Trophoblast cell (in vitro differentiated cells and primary cell): ENCODE results near the gene OR10K2. TPM values are rescaled to one million over a fixed set of nuclear protein-coding genes. Genes with fewer than 3 reads are reported as not detected.

Experiments
- DNase-seq, 2 donors: peaks; one replicate each; pipeline ENCODE4 v3.0.0-alpha.2; 2016
- H2AFZ ChIP-seq: 2 replicates; pipeline ENCODE4 v1.6.1; 2013; ENCODE audit warnings: low read length, moderate library complexity, mild to moderate bottlenecking; ENCODE audit not compliant: insufficient read depth, poor library complexity
- H2AK5ac ChIP-seq: 2 replicates; pipeline ENCODE4 v1.6.1; 2013; ENCODE audit warnings: mild to moderate bottlenecking, low read length
- H2BK120ac ChIP-seq: 2 replicates; pipeline ENCODE4 v1.6.1; 2013; ENCODE audit warnings: low read length, mild to moderate bottlenecking, moderate library complexity; ENCODE audit not compliant: insufficient read depth, poor library complexity
- H2BK12ac ChIP-seq: 2 replicates; pipeline ENCODE4 v1.6.1; 2013; ENCODE audit warnings: mild to moderate bottlenecking, low read length, moderate library complexity
- H2BK5ac ChIP-seq: 2 replicates; pipeline ENCODE4 v1.6.1; 2013; ENCODE audit warnings: low read length, low read depth, moderate library complexity, mild to moderate bottlenecking; ENCODE audit not compliant: poor library complexity
- H3K14ac ChIP-seq: 2 replicates; pipeline ENCODE4 v1.6.1; 2013; ENCODE audit warnings: mild to moderate bottlenecking, low read length
- H3K18ac ChIP-seq: 2 replicates; pipeline ENCODE4 v1.6.1; 2013; ENCODE audit warnings: mild to moderate bottlenecking, low read length
- H3K23ac ChIP-seq: 2 replicates; pipeline ENCODE4 v1.6.1; 2013; ENCODE audit warnings: low read length
- H3K27ac ChIP-seq: 2 replicates; pipeline ENCODE4 v1.5.1; 2013; ENCODE audit warnings: low read depth, mild to moderate bottlenecking, inconsistent platforms, low read length, moderate library complexity
- H3K27me3 ChIP-seq: 2 replicates; pipeline ENCODE4 v1.6.1; 2013; ENCODE audit warnings: inconsistent platforms, mild to moderate bottlenecking, low read length, moderate library complexity; ENCODE audit not compliant: insufficient read depth
- H3K36me3 ChIP-seq, 2 experiments: 1 replicate in 1 of 2; 2 replicates in 1 of 2; pipeline ENCODE4 v1.6.1; 2013; ENCODE audit warnings: low read length in 2 of 2, mild to moderate bottlenecking in 2 of 2, moderate library complexity in 1 of 2; ENCODE audit not compliant: insufficient read depth in 2 of 2, control insufficient read depth in 1 of 2
- H3K4ac ChIP-seq: 2 replicates; pipeline ENCODE4 v1.6.1; 2013; ENCODE audit warnings: low read depth, mild to moderate bottlenecking, low read length, moderate library complexity
- H3K4me1 ChIP-seq, 2 experiments: 1 replicate in 1 of 2; 2 replicates in 1 of 2; pipeline ENCODE4 v1.6.1; 2013; ENCODE audit warnings: low read length in 2 of 2, mild to moderate bottlenecking in 2 of 2, moderate library complexity in 1 of 2; ENCODE audit not compliant: insufficient read depth in 2 of 2, control insufficient read depth in 1 of 2
- H3K4me2 ChIP-seq: 2 replicates; pipeline ENCODE4 v1.6.1; 2013; ENCODE audit warnings: inconsistent platforms, mild to moderate bottlenecking, low read length, moderate library complexity
- H3K4me3 ChIP-seq: 2 replicates; pipeline ENCODE4 v1.5.1; 2013; ENCODE audit warnings: mild to moderate bottlenecking, low read depth, low read length, inconsistent platforms
- H3K79me1 ChIP-seq: one replicate; pipeline ENCODE4 v1.6.1; 2013; ENCODE audit warnings: low read length
- H3K79me2 ChIP-seq: 2 replicates; pipeline ENCODE4 v1.6.1; 2013; ENCODE audit warnings: low read length, mild to moderate bottlenecking; ENCODE audit not compliant: control insufficient read depth, insufficient read depth, poor library complexity
- H3K9ac ChIP-seq: 2 replicates; pipeline ENCODE4 v1.6.1; 2013; ENCODE audit warnings: mild to moderate bottlenecking, low read length
- H3K9me3 ChIP-seq: 2 replicates; pipeline ENCODE4 v1.6.1; 2013; ENCODE audit warnings: low read depth, mild to moderate bottlenecking, control low read depth, inconsistent platforms, low read length; ENCODE audit not compliant: insufficient read depth
- H4K12ac ChIP-seq: 2 replicates; pipeline ENCODE4 v1.6.1; 2013; ENCODE audit warnings: low read depth, mild to moderate bottlenecking, low read length, moderate library complexity
- H4K8ac ChIP-seq: 2 replicates; pipeline ENCODE4 v1.6.1; 2013; ENCODE audit warnings: low read depth, mild to moderate bottlenecking, low read length, moderate library complexity
- H4K91ac ChIP-seq: one replicate; pipeline ENCODE4 v1.6.1; 2013; ENCODE audit warnings: low read depth, mild to moderate bottlenecking, low read length, moderate library complexity
- WGBS: extraction: QIAGEN DNeasy Blood & Tissue Kit; methylation state at CpG from one replicate; pipeline ENCODE4 v1.1.7; 2013; ENCODE audit warnings: missing lambda C conversion rate; ENCODE audit not compliant: insufficient read length, insufficient coverage; ENCODE audit errors: extremely low coverage; 5-methylcytosine and 5-hydroxymethylcytosine counted together
- polyA plus RNA-seq: library from polyadenylated mRNA; stranded (reverse); fragments of 200-250 nt; gene quantifications from 2 replicates; pipeline ENCODE4 v1.2.3, GENCODE V29; 2013

The OR10K2 gene
- polyA plus RNA-seq = not detected in 2 replicates

- Histone ChIP-seq H3K4me2 (no peak within 1 kb of the TSS), H3K79me1 (no peaks in the 10 kb centered on the region), H2BK120ac (no peak within 1 kb of the TSS), H2AK5ac (no peak within 1 kb of the TSS), H3K79me2 (no peaks in the 10 kb centered on the region), H3K27me3 (no peaks in the 10 kb centered on the region), H2BK5ac (no peak within 1 kb of the TSS), H3K36me3 (no peaks in the 10 kb centered on the region), H2BK12ac (no peak within 1 kb of the TSS), H3K9ac (no peak within 1 kb of the TSS), H3K4me3 (no peak within 1 kb of the TSS), H4K12ac (no peak within 1 kb of the TSS), H3K14ac (no peak within 1 kb of the TSS), H4K8ac (no peak within 1 kb of the TSS), H3K27ac (no peak within 1 kb of the TSS), H3K4ac (no peak within 1 kb of the TSS), H4K91ac (no peak within 1 kb of the TSS), H2AFZ (no peak within 1 kb of the TSS), H3K4me1 (no peaks in the 10 kb centered on the region), H3K23ac (no peak within 1 kb of the TSS), H3K18ac (no peak within 1 kb of the TSS), H3K9me3 (no peaks in the 10 kb centered on the region)
- WGBS = no CpG with 5 or more reads among the region's 1 CpG
- DNase-seq = no peak
Measured at GRCh38 chr1:158426137-158426536, at the start of gene OR10K2. OR10K2 (minus strand) TSS chr1:158426237; CDS start chr1:158420866, 5,371 bp downstream.

- no peaks in the 10 kb centered on the region for H3K79me1 ChIP-seq
- no peak within 1 kb of the TSS for H4K8ac ChIP-seq
- H2BK12ac ChIP-seq = no peak within 1 kb of the TSS
- H3K4me3 ChIP-seq = no peak within 1 kb of the TSS
- no peak within 1 kb of the TSS for H2AFZ ChIP-seq
- H3K27ac ChIP-seq = no peak within 1 kb of the TSS
- no peak within 1 kb of the TSS for H3K14ac ChIP-seq
- H3K79me2 ChIP-seq = no peaks in the 10 kb centered on the region
- no peak within 1 kb of the TSS for H2BK5ac ChIP-seq
- no peak within 1 kb of the TSS for H3K9ac ChIP-seq
- H3K23ac ChIP-seq = no peak within 1 kb of the TSS
- DNase-seq = no peak
- no peaks in the 10 kb centered on the region for H3K9me3 ChIP-seq
- no peak within 1 kb of the TSS for H2AK5ac ChIP-seq
- H3K4me1 ChIP-seq = no peaks in the 10 kb centered on the region
- no peak within 1 kb of the TSS for H3K4ac ChIP-seq
- H4K91ac ChIP-seq = no peak within 1 kb of the TSS
- no peak within 1 kb of the TSS for H3K18ac ChIP-seq
- H3K4me2 ChIP-seq = no peak within 1 kb of the TSS
- H2BK120ac ChIP-seq = no peak within 1 kb of the TSS
- H3K27me3 ChIP-seq = no peaks in the 10 kb centered on the region
- H4K12ac ChIP-seq = no peak within 1 kb of the TSS
- no peaks in the 10 kb centered on the region for H3K36me3 ChIP-seq
Measured at GRCh38 chr1:158471920-158472319, 45.9 kb upstream of the OR10K2 start, which contains the start of gene OR10R2. OR10R2 (plus strand) TSS chr1:158472220; CDS start chr1:158472326, 106 bp downstream.

GRCh38 chr1:158461534-158461933, 35.5 kb upstream of the OR10K2 start, which contains the start of gene OR10K1:
OR10K1 (plus strand) TSS chr1:158461834; CDS start chr1:158465562, 3,728 bp downstream.
- H3K79me2 ChIP-seq = no peaks in the 10 kb centered on the region
- no peak within 1 kb of the TSS for H3K14ac ChIP-seq
- H3K4ac ChIP-seq = no peak within 1 kb of the TSS
- H3K79me1 ChIP-seq = no peaks in the 10 kb centered on the region
- DNase-seq = no peak
- no peak within 1 kb of the TSS for H3K4me2 ChIP-seq
- no peaks in the 10 kb centered on the region for H3K4me1 ChIP-seq
- H3K36me3 ChIP-seq = no peaks in the 10 kb centered on the region
- no peak within 1 kb of the TSS for H4K91ac ChIP-seq
- no peak within 1 kb of the TSS for H2AFZ ChIP-seq
- no peak within 1 kb of the TSS for H3K4me3 ChIP-seq
- no peak within 1 kb of the TSS for H2BK5ac ChIP-seq
- no peak within 1 kb of the TSS for H2BK120ac ChIP-seq
- H2AK5ac ChIP-seq = no peak within 1 kb of the TSS
- no peak within 1 kb of the TSS for H3K23ac ChIP-seq
- H4K8ac ChIP-seq = no peak within 1 kb of the TSS
- H3K27ac ChIP-seq = no peak within 1 kb of the TSS
- H3K9ac ChIP-seq = no peak within 1 kb of the TSS
- no peak within 1 kb of the TSS for H2BK12ac ChIP-seq
- peaks cover 2% of the 10 kb centered on the region for H3K9me3 ChIP-seq
- no peak within 1 kb of the TSS for H3K18ac ChIP-seq
- H3K27me3 ChIP-seq = no peaks in the 10 kb centered on the region
- WGBS = no CpG with 5 or more reads among the region's 2 CpGs
- H4K12ac ChIP-seq = no peak within 1 kb of the TSS

GRCh38 chr1:158458263-158458662, 32.2 kb upstream of the OR10K2 start:
- Histone ChIP-seq H4K91ac (no peak overlapping the region), H3K4me3 (no peak overlapping the region), H2AFZ (no peak overlapping the region), H4K8ac (no peak overlapping the region), H3K9ac (no peak overlapping the region), H4K12ac (no peak overlapping the region), H3K27ac (no peak overlapping the region), H2BK120ac (no peak overlapping the region), H3K79me1 (no peaks in the 10 kb centered on the region), H3K36me3 (no peaks in the 10 kb centered on the region), H3K27me3 (no peaks in the 10 kb centered on the region), H3K18ac (no peak overlapping the region), H3K23ac (no peak overlapping the region), H3K4ac (no peak overlapping the region), H3K14ac (no peak overlapping the region), H2BK5ac (no peak overlapping the region), H2AK5ac (no peak overlapping the region), H3K9me3 (no peaks in the 10 kb centered on the region), H2BK12ac (no peak overlapping the region), H3K4me1 (no peaks in the 10 kb centered on the region), H3K79me2 (no peaks in the 10 kb centered on the region), H3K4me2 (no peak overlapping the region)
- DNase-seq = no peak
